Breast epithelium (tissue), 4 donors: Measurements from ENCODE around the gene KLHL3. TPM values are rescaled to one million over a fixed set of nuclear protein-coding genes. Genes with fewer than 3 reads are reported as not detected.

Source experiments
- DNase-seq, 2 donors: peaks; one replicate each; pipeline ENCODE4 v3.0.0-alpha.2; 2019; ENCODE audit warnings: low spot score in 2 of 2
- H3K27ac ChIP-seq, 2 donors: fragments of 200-600 bp; sonication (generic) in 1 of 2; one replicate each; pipeline ENCODE4 v1.5.1; 2016 to 2019; ENCODE audit warnings: mild to moderate bottlenecking in 1 of 2
- H3K27me3 ChIP-seq, 2 donors: fragments of 200-600 bp; sonication (generic) in 1 of 2; one replicate each; pipeline versions ENCODE4 v1.5.1 to v1.6.0; 2017 to 2019; ENCODE audit warnings: control low read depth in 1 of 2, mild to moderate bottlenecking in 1 of 2
- H3K36me3 ChIP-seq: fragments of 200-600 bp; one replicate; pipeline ENCODE4 v1.5.1; 2019
- H3K4me1 ChIP-seq, 2 donors: fragments of 200-600 bp; sonication (generic); one replicate each; pipeline ENCODE4 v1.5.1; 2016 to 2019; ENCODE audit warnings: control low read depth in 1 of 2
- H3K4me3 ChIP-seq, 3 donors: fragments of 200-600 bp; sonication (generic); 1 replicate in 2 of 3; 2 replicates in 1 of 3; pipeline ENCODE4 v1.5.1; 2016 to 2019; ENCODE audit warnings: mild to moderate bottlenecking in 3 of 3, moderate library complexity in 2 of 3
- H3K9me3 ChIP-seq, 2 donors: fragments of 200-600 bp; sonication (generic) in 1 of 2; one replicate each; pipeline ENCODE4 v1.5.1; 2016 to 2019; ENCODE audit warnings: control low read depth in 1 of 2
- POLR2A ChIP-seq: fragments of 450-650 bp; IDR thresholded peaks from one replicate; pipeline ENCODE4 v1.6.1; 2016; ENCODE audit warnings: antibody characterized with exemption, mild to moderate bottlenecking, moderate library complexity
- POLR2AphosphoS5 ChIP-seq, 3 donors: sonication (generic); formaldehyde crosslinking; IDR thresholded peaks; one replicate each; pipeline ENCODE4 v1.6.1; 2017; ENCODE audit warnings: antibody characterized with exemption in 3 of 3
- intact Hi-C: fragments of 100-400 bp; cut with DNase I; formaldehyde crosslinking; loops from one replicate; pipeline ENCODE4 v1.15.1; 2023; ENCODE audit warnings: low total_unique reads
- total RNA-seq, 3 donors: library from RNA; depleted of rRNA; stranded (reverse); fragments of >200 nt; gene quantifications; one replicate each; pipeline ENCODE4 v1.1.0, GENCODE V29; 2016
- TF ChIP-seq, protein P1 (sequence below), 3 donors: fragments of 450-650 bp; IDR thresholded peaks; one replicate each; pipeline ENCODE4 v1.5.1; 2016 to 2017; ENCODE audit warnings: antibody characterized with exemption in 3 of 3, mild to moderate bottlenecking in 3 of 3, moderate library complexity in 3 of 3

KLHL3 gene
- total RNA-seq, 3 donors from 2014 or later: 4.5 to 11.7 (median 4.9) TPM

DNA sequence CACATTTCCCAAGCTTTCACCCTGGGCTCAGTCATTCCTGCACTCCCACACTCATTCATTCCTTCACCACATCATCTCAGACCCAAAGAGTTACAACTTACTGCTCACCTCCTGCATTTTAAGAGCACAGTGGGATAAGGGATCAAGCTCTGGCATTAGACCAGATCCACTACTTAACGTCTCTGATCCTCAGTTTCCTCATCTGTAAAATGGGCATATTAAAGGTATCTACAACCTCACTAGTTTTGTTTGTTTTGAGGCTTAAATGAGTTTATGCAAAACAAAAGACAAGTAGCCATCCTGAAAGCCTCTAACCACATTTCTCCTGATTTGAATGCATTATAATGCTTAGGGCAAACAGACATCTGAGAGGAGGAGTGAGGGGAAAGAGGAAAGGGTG is 77.6 kb downstream of the KLHL3 start:
- no peaks in the 10 kb centered on the region for H3K36me3 ChIP-seq
- no peak overlapping the region for H3K27ac ChIP-seq
- H3K27me3 ChIP-seq: no peaks in the 10 kb centered on the region
- no peaks in the 10 kb centered on the region for H3K4me1 ChIP-seq
- intact Hi-C loops: no loop called here
- no peak overlapping the region for H3K4me3 ChIP-seq
- DNase-seq: no peak
- no peak for TF ChIP-seq POLR2A
- TF ChIP-seq, protein P1, sequence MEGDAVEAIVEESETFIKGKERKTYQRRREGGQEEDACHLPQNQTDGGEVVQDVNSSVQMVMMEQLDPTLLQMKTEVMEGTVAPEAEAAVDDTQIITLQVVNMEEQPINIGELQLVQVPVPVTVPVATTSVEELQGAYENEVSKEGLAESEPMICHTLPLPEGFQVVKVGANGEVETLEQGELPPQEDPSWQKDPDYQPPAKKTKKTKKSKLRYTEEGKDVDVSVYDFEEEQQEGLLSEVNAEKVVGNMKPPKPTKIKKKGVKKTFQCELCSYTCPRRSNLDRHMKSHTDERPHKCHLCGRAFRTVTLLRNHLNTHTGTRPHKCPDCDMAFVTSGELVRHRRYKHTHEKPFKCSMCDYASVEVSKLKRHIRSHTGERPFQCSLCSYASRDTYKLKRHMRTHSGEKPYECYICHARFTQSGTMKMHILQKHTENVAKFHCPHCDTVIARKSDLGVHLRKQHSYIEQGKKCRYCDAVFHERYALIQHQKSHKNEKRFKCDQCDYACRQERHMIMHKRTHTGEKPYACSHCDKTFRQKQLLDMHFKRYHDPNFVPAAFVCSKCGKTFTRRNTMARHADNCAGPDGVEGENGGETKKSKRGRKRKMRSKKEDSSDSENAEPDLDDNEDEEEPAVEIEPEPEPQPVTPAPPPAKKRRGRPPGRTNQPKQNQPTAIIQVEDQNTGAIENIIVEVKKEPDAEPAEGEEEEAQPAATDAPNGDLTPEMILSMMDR (IDR thresholded peaks at IDR 0.05): no peak
- no peak for TF ChIP-seq POLR2AphosphoS5 (IDR thresholded peaks at IDR 0.05)
- no peaks in the 10 kb centered on the region for H3K9me3 ChIP-seq

DNA sequence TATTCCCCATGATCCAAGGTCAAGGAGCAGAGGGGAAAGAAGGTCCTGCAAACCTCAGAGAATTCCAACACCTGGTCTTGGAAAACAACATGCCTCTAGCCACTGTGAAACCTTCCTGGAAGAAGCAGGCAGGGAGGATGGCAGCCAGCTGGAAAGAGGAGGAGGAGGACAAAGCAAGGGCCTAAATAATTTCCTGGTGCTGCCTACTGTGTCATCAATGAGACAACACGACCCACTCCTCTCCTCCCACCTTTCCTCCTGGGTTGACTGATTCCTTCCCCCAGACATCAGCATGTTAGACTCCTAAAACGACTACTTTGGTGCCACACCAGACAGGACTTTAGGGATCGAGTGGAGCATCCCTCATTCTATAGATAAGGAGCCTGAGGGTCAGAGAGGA is 78.8 kb downstream of the KLHL3 start:
- DNase-seq: no peak
- TF ChIP-seq POLR2AphosphoS5 (IDR thresholded peaks at IDR 0.05): no peak
- TF ChIP-seq, protein P1 (IDR thresholded peaks at IDR 0.05): no peak
- TF ChIP-seq POLR2A: no peak
- intact Hi-C loops: no loop called here
- H3K4me3 ChIP-seq: no peak overlapping the region
- no peaks in the 10 kb centered on the region for H3K4me1 ChIP-seq
- no peak overlapping the region for H3K27ac ChIP-seq
- no peaks in the 10 kb centered on the region for H3K27me3 ChIP-seq
- no peaks in the 10 kb centered on the region for H3K36me3 ChIP-seq
- H3K9me3 ChIP-seq: no peaks in the 10 kb centered on the region

DNA sequence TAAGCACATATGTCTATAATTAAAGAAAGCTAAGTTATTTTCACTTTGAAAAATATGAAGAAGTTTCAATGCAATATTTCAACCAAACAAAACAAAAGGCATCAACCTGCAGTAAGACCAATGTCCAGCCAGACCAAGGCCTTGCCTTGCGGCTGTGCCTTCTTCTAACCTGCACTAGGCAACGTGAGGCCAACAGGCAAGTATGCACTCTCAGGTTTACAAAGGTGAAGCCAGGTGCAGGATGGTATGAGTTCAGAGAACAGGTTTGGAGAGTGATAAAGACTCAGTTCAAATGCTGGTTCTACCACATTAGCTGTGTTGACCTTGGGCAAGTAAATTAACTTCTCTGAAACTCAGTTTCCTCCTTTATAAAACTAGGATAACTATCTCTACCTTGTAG is 79.3 kb downstream of the KLHL3 start:
- no peaks in the 10 kb centered on the region for H3K4me1 ChIP-seq
- intact Hi-C loops: no loop called here
- no peaks in the 10 kb centered on the region for H3K27me3 ChIP-seq

DNA sequence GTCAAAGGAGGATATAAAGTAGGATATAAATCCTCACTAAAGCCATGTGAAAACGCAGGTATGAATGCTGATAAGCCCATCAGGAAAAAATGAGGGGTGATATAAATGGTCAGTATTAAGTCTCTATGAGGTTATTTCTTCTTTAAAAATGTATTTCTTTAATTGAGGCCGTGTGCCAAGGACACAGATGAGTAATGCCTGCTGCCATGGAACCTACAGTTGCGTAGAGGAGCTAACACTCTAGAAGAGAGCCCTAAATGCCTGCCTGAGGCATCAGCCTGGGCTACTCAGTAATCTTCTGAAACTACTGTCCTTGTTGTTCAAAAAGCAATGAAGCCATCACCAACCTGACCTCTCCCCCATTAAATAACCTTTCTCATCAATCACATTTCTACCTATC is 84.9 kb downstream of the KLHL3 start:
- Histone ChIP-seq H3K4me1 (no peaks in the 10 kb centered on the region), H3K4me3 (no peak overlapping the region), H3K27ac (no peak overlapping the region), H3K27me3 (no peaks in the 10 kb centered on the region), H3K36me3 (no peaks in the 10 kb centered on the region), H3K9me3 (no peaks in the 10 kb centered on the region)
- DNase-seq: no peak
- intact Hi-C loops: no loop called here
- no peak for TF ChIP-seq POLR2AphosphoS5 (IDR thresholded peaks at IDR 0.05)
- TF ChIP-seq POLR2A: no peak
- TF ChIP-seq, protein P1 (IDR thresholded peaks at IDR 0.05): no peak

More for the DNA sequence above, 79.3 kb downstream of the KLHL3 start:
- no peak for TF ChIP-seq POLR2A
- TF ChIP-seq, protein P1 (IDR thresholded peaks at IDR 0.05): no peak
- TF ChIP-seq POLR2AphosphoS5 (IDR thresholded peaks at IDR 0.05): no peak
- Histone ChIP-seq H3K36me3 (no peaks in the 10 kb centered on the region), H3K9me3 (no peaks in the 10 kb centered on the region), H3K4me3 (no peak overlapping the region), H3K27ac (no peak overlapping the region)
- DNase-seq: no peak

DNA sequence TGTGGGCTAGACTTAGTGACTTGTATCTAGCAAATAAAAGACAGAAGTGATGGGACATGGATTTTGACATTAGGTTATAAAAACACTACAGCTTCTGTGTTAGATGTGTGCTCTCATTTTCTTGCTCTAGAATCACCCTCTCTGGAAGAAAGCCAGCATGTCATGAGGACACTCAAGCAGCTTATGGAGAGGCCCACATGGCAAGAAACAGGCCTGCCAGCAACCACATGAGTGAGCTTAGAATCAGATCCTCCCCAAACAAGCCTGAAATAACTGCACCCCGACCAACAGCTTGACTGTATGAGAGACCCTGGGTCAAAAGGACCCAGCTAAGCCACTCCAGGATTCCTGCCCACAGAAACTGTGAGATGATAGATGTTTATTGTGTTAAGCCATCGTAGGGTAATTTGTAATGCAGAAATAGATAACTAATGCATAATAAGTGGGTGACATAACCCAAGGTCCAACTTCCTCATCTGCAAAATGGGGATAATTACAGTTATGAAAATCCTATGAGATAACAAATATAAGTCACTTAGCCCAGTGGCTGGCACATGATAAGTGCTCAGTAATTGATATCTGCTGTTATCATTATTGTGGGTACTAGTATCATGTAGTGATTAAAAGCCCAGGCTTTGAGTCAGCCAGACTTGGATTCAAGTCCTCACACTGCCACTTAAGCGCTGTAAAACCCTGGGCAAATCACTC is 86.5 kb downstream of the KLHL3 start:
- Histone ChIP-seq H3K4me1 (no peaks in the 10 kb centered on the region), H3K27ac (peak overlapping the region in 1 of 2 donors; percentile 41), H3K4me3 (no peak overlapping the region), H3K9me3 (no peaks in the 10 kb centered on the region), H3K36me3 (no peaks in the 10 kb centered on the region), H3K27me3 (no peaks in the 10 kb centered on the region)
- DNase-seq: no peak
- TF ChIP-seq, protein P1 (IDR thresholded peaks at IDR 0.05): no peak
- TF ChIP-seq POLR2AphosphoS5 (IDR thresholded peaks at IDR 0.05): no peak
- intact Hi-C loops: no loop called here
